GM12878 (cell line): ENCODE data around the gene YWHAQ. TPM values are rescaled to one million over a fixed set of nuclear protein-coding genes. Genes with fewer than 3 reads are reported as not detected.

Experiments used
- ATAC-seq: fragments of 200-7000 bp; cut with Tn5 transposase; 3 replicates; pipeline ENCODE4 v1.9.1; 2020; ENCODE audit warnings: mild to moderate bottlenecking, moderate library complexity
- BruUV-seq: library from RNA; stranded (reverse); fragments of 400-500 nt; replicated peaks from 2 replicates; lab custom pipeline; 2021; lab: Mats Ljungman, UMichigan
- CTCF ChIA-PET: fragments of 300-600 bp; sonication (Branson Sonifier 250); formaldehyde crosslinking; extraction: SDS; loops from one replicate; lab custom pipeline; 2021; ENCODE audit warnings: inconsistent platforms; lab: Yijun Ruan, JAX
- POLR2A ChIA-PET: fragments of 350-600 bp; formaldehyde crosslinking; extraction: SDS; loops from one replicate; lab custom pipeline; 2021; ENCODE audit warnings: inconsistent platforms; lab: Charles Lee
- RAD21 ChIA-PET: fragments of 300-600 bp; sonication (Branson Sonifier 250); formaldehyde crosslinking; loops from one replicate; lab custom pipeline; 2023; ENCODE audit warnings: antibody characterized with exemption; ENCODE audit not compliant: unreplicated experiment; lab: Charles Lee
- SMC1A ChIA-PET: fragments of 300-600 bp; sonication (Branson Sonifier 250); formaldehyde crosslinking; loops from one replicate; lab custom pipeline; 2023; ENCODE audit not compliant: unreplicated experiment, uncharacterized antibody; lab: Charles Lee
- DNase-seq: peaks from one replicate; pipeline ENCODE4 v3.0.0-alpha.2; 2011; ENCODE audit warnings: low read depth, low spot score
- FAIRE-seq: peaks from 3 replicates; lab custom pipeline; 2011; peaks lifted over from hg19 to GRCh38; lab: Jason Lieb, UNC
- H2AFZ ChIP-seq: 2 replicates; pipeline ENCODE4 v1.6.0; 2011; ENCODE audit warnings: low read depth, low read length, control low read depth; ENCODE audit not compliant: control insufficient read depth
- H3K27ac ChIP-seq: 2 replicates; pipeline ENCODE4 v1.5.1; 2011; ENCODE audit warnings: control low read depth; ENCODE audit not compliant: control insufficient read depth, insufficient read depth
- H3K27me3 ChIP-seq, 2 experiments: replicated peaks in 1 of 2; 2 replicates each; pipeline versions ENCODE4 v1.6.0 to v1.6.1; 2011; ENCODE audit warnings: low read length in 1 of 2; ENCODE audit not compliant: control insufficient read depth in 2 of 2, insufficient read depth in 2 of 2
- H3K36me3 ChIP-seq, 2 experiments: 2 replicates each; pipeline ENCODE4 v1.5.1; 2011; ENCODE audit warnings: low read length in 1 of 2; ENCODE audit not compliant: control insufficient read depth in 2 of 2, insufficient read depth in 2 of 2
- H3K4me1 ChIP-seq: 2 replicates; pipeline ENCODE4 v1.6.1; 2011; ENCODE audit warnings: mild to moderate bottlenecking, low read length, moderate library complexity, mixed read lengths; ENCODE audit not compliant: control insufficient read depth, insufficient read depth
- H3K4me2 ChIP-seq: 2 replicates; pipeline ENCODE4 v1.6.0; 2011; ENCODE audit warnings: control low read depth; ENCODE audit not compliant: control insufficient read depth, insufficient read depth
- H3K4me3 ChIP-seq: fragments of 200-600 bp; sonication (generic); 2 replicates; pipeline ENCODE4 v1.5.1; 2016
- H3K79me2 ChIP-seq: 2 replicates; pipeline ENCODE4 v1.6.0; 2011; ENCODE audit warnings: low read length; ENCODE audit not compliant: control insufficient read depth, insufficient read depth
- H3K9ac ChIP-seq: 2 replicates; pipeline ENCODE4 v1.8.0; 2011; ENCODE audit warnings: low read length, control low read depth, mixed read lengths; ENCODE audit not compliant: control insufficient read depth, insufficient read depth
- H3K9me3 ChIP-seq: replicated peaks from 3 replicates; pipeline ENCODE4 v1.5.1; 2011; ENCODE audit warnings: mild to moderate bottlenecking, low read length; ENCODE audit not compliant: control insufficient read depth, insufficient read depth
- H4K20me1 ChIP-seq: 2 replicates; pipeline ENCODE4 v1.6.0; 2011; ENCODE audit not compliant: control insufficient read depth, insufficient read depth
- ATF7 ChIP-seq: fragments of 450-650 bp; IDR thresholded peaks from 2 replicates; pipeline ENCODE4 v1.6.1; 2016; ENCODE audit warnings: low read depth, mild to moderate bottlenecking
- BMI1 ChIP-seq: fragments of 450-650 bp; IDR thresholded peaks from 2 replicates; pipeline ENCODE4 v1.6.1; 2016; ENCODE audit warnings: mild to moderate bottlenecking, moderate library complexity, borderline replicate concordance
- CEBPB ChIP-seq, 2 experiments: fragments of 150-350 bp in 1 of 2; IDR thresholded peaks; 2 replicates each; pipeline ENCODE4 v1.6.1; 2012 to 2014; ENCODE audit warnings: low read depth in 2 of 2, low read length in 2 of 2, borderline replicate concordance in 1 of 2, inconsistent platforms in 1 of 2
- CREM ChIP-seq: IDR thresholded peaks from 2 replicates; pipeline ENCODE4 v1.6.1; 2014; ENCODE audit warnings: antibody characterized with exemption, low read depth
- CUX1 ChIP-seq: IDR thresholded peaks from 2 replicates; pipeline ENCODE4 v1.6.1; 2012; ENCODE audit warnings: improper control_type of control experiment, low read depth, low read length; ENCODE audit not compliant: insufficient replicate concordance
- IKZF1 ChIP-seq: fragments of 450-650 bp; conservative IDR thresholded peaks from 2 replicates; pipeline ENCODE4 v1.6.1; 2017; ENCODE audit warnings: antibody characterized with exemption, mild to moderate bottlenecking
- REST ChIP-seq: IDR thresholded peaks from 2 replicates; pipeline ENCODE4 v1.6.1; 2012; ENCODE audit warnings: mild to moderate bottlenecking, low read depth, low read length
- ZBTB4 ChIP-seq: fragments of 450-650 bp; formaldehyde crosslinking; IDR thresholded peaks from 2 replicates; pipeline ENCODE4 v1.4.0; 2022; ENCODE audit warnings: mild to moderate bottlenecking, moderate library complexity
- ZNF384 ChIP-seq: IDR thresholded peaks from 2 replicates; pipeline ENCODE4 v1.6.1; 2012; ENCODE audit warnings: low read depth, mild to moderate bottlenecking, low read length, improper control_type of control experiment, borderline replicate concordance
- WGBS: methylation state at CpG from one replicate; pipeline ENCODE4 v1.1.6; 2016; ENCODE audit warnings: low lambda C conversion rate; ENCODE audit not compliant: insufficient replicate concordance, insufficient coverage; ENCODE audit errors: missing lambda C conversion rate; 5-methylcytosine and 5-hydroxymethylcytosine counted together
- in situ Hi-C: fragments of 300-500 bp; cut with MboI; formaldehyde crosslinking; loops from 9 replicates; pipeline ENCODE4 v1.14.3; 2018; ENCODE audit warnings: mixed read lengths
- intact Hi-C: fragments of 100-400 bp; cut with micrococcal nuclease; formaldehyde crosslinking; loops from one replicate; pipeline ENCODE4 v1.14.2; 2022; ENCODE audit not compliant: unreplicated experiment
- polyA plus RNA-seq, 11 experiments: library from polyadenylated mRNA; depleted of rRNA in 4 of 11; unstranded in 6 of 11; stranded (reverse) in 5 of 11; fragments of >200 nt; fragmentation: Nextera tagmentation in 4 of 11; fragmentation: Illumina TruSeq in 1 of 11; extraction: Ambion mirVana in 4 of 11; extraction: Trizol in 1 of 11; gene quantifications; 1 replicate in 1 of 11; 2 replicates in 10 of 11; pipeline versions ENCODE4 v1.2.1 to v1.2.3, GENCODE V29; 2011 to 2016; ENCODE audit warnings: inconsistent platforms in 2 of 11, missing spikeins in 2 of 11, low read depth in 1 of 11
- total RNA-seq, 4 experiments: library from RNA; depleted of rRNA in 3 of 4; stranded (reverse); fragments of >200 nt in 3 of 4; fragmentation: Illumina TruSeq in 1 of 4; extraction: Trizol in 1 of 4; gene quantifications; 2 replicates each; pipeline versions ENCODE4 v1.2.1 to v1.2.3, GENCODE V29; 2013 to 2021

Gene YWHAQ
- total and polyA plus RNA-seq, 10 of the 15 experiments (the other 5 are each of a cell fraction or from before 2014, with no cell fraction given), result 63.0 to 515 (median 219) TPM

- TF ChIP-seq ZBTB4 (CRISPR knock-in tag) (no peak), BMI1 (no peak), CREM (no peak), REST (no peak)
- TF ChIP-seq, all 136 proteins: peak for 0
Measured at GRCh38 chr2:9648821-9649220, 18.0 kb upstream of the YWHAQ start (continued).

- DNase-seq (no peak), FAIRE-seq (no peak), ATAC-seq (no peak)
- no peaks in the 10 kb centered on the region for H4K20me1 ChIP-seq
- peaks cover 13% of the 10 kb centered on the region for H3K4me1 ChIP-seq
- H3K4me3 ChIP-seq, result no peak overlapping the region
- no peaks in the 10 kb centered on the region; the same call in 2 of the 3 replicates for H3K9me3 ChIP-seq
- H3K27ac ChIP-seq, result no peak overlapping the region
- BruUV-seq, result no TSS peak
- no peak overlapping the region for H3K9ac ChIP-seq
- H3K79me2 ChIP-seq, result no peaks in the 10 kb centered on the region
- ChIA-PET SMC1A (interaction anchor here (0.8 to 1.0 kb wide), 3 partner anchors 80 to 144 kb away, joined by 3 read pairs; no protein-coding TSS in a partner anchor), CTCF (interaction anchor here (1.2 kb wide), 1 partner anchor 153 kb away, joined by 3 read pairs; no protein-coding TSS in a partner anchor), POLR2A (no interaction called here), RAD21 (interaction anchor here (1.1 kb wide), 1 partner anchor 113 kb away, joined by 3 read pairs; no protein-coding TSS in a partner anchor)
- in situ Hi-C loops (no loop called here), intact Hi-C loops (no loop called here)
- no peak overlapping the region for H2AFZ ChIP-seq
- no peak overlapping the region for H3K4me2 ChIP-seq
- peaks cover 1 to 3% of the 10 kb centered on the region in 2 experiments; a peak in 3 of 4 replicates for H3K27me3 ChIP-seq
- WGBS, result 66% methylated on average over 6 of the region's 6 CpGs
- no peaks in the 10 kb centered on the region for H3K36me3 ChIP-seq
- TF ChIP-seq ZNF384 (no peak), ATF7 (no peak), IKZF1 (no peak), CUX1 (no peak), CEBPB (IDR thresholded peaks at IDR 0.05; ENCODE audit: borderline replicate concordance in 1 of 2, low read depth in 2 of 2, low read length in 2 of 2) (no peak)
Measured at GRCh38 chr2:9647884-9648283, 17.1 kb upstream of the YWHAQ start.
